Measurements from ENCODE around the gene FOXF2. TPM values are rescaled to one million over a fixed set of nuclear protein-coding genes. Genes with fewer than 3 reads are reported as not detected.

The FOXF2 gene
- total and polyA plus RNA-seq, 10 of the 15 experiments (the other 5 are each of a cell fraction or from before 2014, with no cell fraction given), result not detected

DNA sequence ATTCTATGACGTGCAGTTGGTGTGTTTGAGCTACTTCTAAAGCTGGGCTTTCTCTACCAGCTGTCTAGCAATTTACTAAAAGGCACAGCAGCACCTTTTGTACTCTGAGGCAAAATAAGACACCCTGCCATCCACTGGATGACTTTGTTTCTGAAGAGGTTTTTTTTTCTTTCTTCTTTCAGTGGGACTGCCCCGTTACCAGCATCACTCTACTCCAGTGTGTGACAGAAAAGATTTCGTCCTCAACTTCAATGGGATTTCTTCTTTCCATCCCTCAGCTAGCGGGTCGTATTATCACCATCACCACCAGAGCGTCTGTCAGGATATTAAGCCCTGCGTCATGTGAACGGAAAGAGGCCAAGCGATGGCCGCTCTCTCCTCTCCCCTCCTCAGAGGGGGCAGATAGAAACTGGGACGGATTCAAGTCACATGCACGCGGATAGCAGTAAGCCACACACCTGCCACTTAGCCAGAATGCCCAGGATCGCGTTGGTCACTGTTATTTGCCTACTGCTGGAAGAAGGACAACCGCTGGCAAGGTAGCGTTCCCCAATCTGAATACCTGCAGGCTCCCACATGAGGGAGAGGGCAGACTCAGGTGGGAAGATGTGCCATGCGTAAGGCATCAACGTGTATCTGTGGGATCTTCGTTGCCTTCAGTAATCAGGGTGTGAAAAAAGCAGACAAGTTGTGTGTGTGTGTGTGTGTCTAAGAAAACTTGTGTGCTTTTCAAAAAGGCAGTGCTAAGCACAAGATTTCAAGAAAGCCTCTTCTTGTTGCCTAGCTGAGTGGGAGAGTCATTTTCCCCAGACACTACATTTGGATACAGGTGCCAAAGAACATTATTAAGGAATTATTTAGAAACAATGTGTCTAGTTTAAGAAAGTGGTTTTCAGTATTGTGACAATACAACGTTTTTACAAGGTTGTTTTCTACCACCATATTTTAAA, 5.4 kb downstream of the FOXF2 start:
- in situ Hi-C loops (cut with MboI), result loop anchor here (5.0 kb wide), 1 partner anchor 797 kb away; no protein-coding TSS in a partner anchor
- H4K20me1 ChIP-seq (ENCODE audit: control insufficient read depth, insufficient read depth), result no peaks in the 10 kb centered on the region
- POLR2A ChIA-PET, result no interaction called here
- TF ChIP-seq, protein P1, sequence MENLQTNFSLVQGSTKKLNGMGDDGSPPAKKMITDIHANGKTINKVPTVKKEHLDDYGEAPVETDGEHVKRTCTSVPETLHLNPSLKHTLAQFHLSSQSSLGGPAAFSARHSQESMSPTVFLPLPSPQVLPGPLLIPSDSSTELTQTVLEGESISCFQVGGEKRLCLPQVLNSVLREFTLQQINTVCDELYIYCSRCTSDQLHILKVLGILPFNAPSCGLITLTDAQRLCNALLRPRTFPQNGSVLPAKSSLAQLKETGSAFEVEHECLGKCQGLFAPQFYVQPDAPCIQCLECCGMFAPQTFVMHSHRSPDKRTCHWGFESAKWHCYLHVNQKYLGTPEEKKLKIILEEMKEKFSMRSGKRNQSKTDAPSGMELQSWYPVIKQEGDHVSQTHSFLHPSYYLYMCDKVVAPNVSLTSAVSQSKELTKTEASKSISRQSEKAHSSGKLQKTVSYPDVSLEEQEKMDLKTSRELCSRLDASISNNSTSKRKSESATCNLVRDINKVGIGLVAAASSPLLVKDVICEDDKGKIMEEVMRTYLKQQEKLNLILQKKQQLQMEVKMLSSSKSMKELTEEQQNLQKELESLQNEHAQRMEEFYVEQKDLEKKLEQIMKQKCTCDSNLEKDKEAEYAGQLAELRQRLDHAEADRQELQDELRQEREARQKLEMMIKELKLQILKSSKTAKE (IDR thresholded peaks at IDR 0.05; ENCODE audit: low read depth, poor library complexity, severe bottlenecking), result no peak
- TF ChIP-seq BHLHE40 (IDR thresholded peaks at IDR 0.05; ENCODE audit: borderline replicate concordance in 1 of 2, low read depth in 2 of 2, low read length in 1 of 2) (no peak), STAT1 (conservative IDR thresholded peaks at IDR 0.05) (no peak), RAD21 (IDR thresholded peaks at IDR 0.05; ENCODE audit: insufficient read depth, low read depth, low read length) (no peak)
- TF ChIP-seq, protein P2, sequence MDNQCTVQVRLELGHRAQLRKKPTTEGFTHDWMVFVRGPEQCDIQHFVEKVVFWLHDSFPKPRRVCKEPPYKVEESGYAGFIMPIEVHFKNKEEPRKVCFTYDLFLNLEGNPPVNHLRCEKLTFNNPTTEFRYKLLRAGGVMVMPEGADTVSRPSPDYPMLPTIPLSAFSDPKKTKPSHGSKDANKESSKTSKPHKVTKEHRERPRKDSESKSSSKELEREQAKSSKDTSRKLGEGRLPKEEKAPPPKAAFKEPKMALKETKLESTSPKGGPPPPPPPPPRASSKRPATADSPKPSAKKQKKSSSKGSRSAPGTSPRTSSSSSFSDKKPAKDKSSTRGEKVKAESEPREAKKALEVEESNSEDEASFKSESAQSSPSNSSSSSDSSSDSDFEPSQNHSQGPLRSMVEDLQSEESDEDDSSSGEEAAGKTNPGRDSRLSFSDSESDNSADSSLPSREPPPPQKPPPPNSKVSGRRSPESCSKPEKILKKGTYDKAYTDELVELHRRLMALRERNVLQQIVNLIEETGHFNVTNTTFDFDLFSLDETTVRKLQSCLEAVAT (IDR thresholded peaks at IDR 0.05), result no peak
- DNase-seq (ENCODE audit: low read depth, low spot score) (no peak), ATAC-seq (no peak), FAIRE-seq (no peak)
- no peaks in the 10 kb centered on the region for H3K4me1 ChIP-seq (ENCODE audit: control insufficient read depth, insufficient read depth, low read length)
- H3K79me2 ChIP-seq (ENCODE audit: control insufficient read depth, insufficient read depth, low read length), result no peaks in the 10 kb centered on the region
- H3K27me3 ChIP-seq (replicated peaks in 1 of 2; ENCODE audit: control insufficient read depth in 2 of 2, insufficient read depth in 2 of 2, low read length in 1 of 2), result peaks cover 17 to 23% of the 10 kb centered on the region in 2 experiments
- H2AFZ ChIP-seq (ENCODE audit: control insufficient read depth, low read depth, low read length), result no peak overlapping the region
- WGBS (ENCODE audit: insufficient coverage, insufficient replicate concordance, low lambda C conversion rate, missing lambda C conversion rate), result 28% methylated on average over 21 of the region's 21 CpGs
- SMC1A ChIA-PET (ENCODE audit: uncharacterized antibody, unreplicated experiment), result no interaction called here
- no peak overlapping the region for H3K4me3 ChIP-seq
- intact Hi-C loops (cut with micrococcal nuclease; ENCODE audit: unreplicated experiment), result no loop called here
- H3K36me3 ChIP-seq (ENCODE audit: control insufficient read depth in 2 of 2, insufficient read depth in 2 of 2, low read length in 1 of 2), result no peaks in the 10 kb centered on the region
- no TSS peak for BruUV-seq (replicated peaks)
- H3K9ac ChIP-seq (ENCODE audit: control insufficient read depth, insufficient read depth, low read length), result no peak overlapping the region
- H3K27ac ChIP-seq (ENCODE audit: control insufficient read depth, insufficient read depth), result no peak overlapping the region
- H3K4me2 ChIP-seq (ENCODE audit: control insufficient read depth, insufficient read depth), result no peak overlapping the region
- CTCF ChIA-PET, result interaction anchor here (1.0 to 3.4 kb wide), 4 partner anchors 28 to 1211 kb away, joined by 3 to 36 read pairs (median 6); no protein-coding TSS in a partner anchor
- no peaks in the 10 kb centered on the region; the same call in 2 of the 3 replicates for H3K9me3 ChIP-seq (replicated peaks; ENCODE audit: control insufficient read depth, insufficient read depth, low read length)
- RAD21 ChIA-PET (ENCODE audit: unreplicated experiment), result no interaction called here
